Measurements from ENCODE around the gene LRRC3C. TPM values are rescaled to one million over a fixed set of nuclear protein-coding genes. Genes with fewer than 3 reads are reported as not detected.

The LRRC3C gene
- total RNA-seq, 1 donor from 2014 or later = not detected

DNA sequence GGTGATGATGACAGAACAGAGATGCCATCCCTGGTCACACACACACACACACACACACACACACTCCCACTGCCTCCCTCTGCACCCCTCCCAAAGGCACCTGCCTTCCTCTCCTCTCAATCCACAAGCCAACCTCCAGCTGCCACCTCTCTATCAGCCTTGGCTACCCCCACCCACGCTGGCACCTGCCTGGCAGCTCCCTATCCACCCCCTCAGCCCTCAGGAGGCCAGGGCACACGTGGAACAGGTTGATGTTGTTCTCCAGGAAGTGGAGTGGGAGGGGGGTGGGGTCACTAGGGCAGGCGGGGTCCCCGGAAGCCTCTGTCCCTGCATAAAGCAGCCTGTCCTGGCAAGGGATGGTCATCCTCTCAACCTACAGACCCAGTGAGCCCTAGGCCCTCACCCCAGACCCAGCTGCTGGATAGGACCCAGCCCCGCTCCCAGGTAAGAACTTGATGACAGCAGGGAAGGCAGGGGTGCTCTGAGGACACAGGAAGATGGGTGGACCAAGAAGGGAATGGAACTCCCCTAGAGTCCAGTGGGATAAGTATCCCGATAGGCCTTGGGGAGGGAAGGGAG lies 35.2 kb downstream of the LRRC3C start, which contains the start of gene GSDMA:
Gene GSDMA, plus strand, starts transcription at position 363 of the 579 bp plus-strand sequence. CDS start 2,684 bp downstream, outside the sequence.
- no peak for TF ChIP-seq EZH2phosphoT487 (IDR thresholded peaks at IDR 0.05)
- TF ChIP-seq EZH2 (IDR thresholded peaks at IDR 0.05) = no peak
- TF ChIP-seq, protein P1, sequence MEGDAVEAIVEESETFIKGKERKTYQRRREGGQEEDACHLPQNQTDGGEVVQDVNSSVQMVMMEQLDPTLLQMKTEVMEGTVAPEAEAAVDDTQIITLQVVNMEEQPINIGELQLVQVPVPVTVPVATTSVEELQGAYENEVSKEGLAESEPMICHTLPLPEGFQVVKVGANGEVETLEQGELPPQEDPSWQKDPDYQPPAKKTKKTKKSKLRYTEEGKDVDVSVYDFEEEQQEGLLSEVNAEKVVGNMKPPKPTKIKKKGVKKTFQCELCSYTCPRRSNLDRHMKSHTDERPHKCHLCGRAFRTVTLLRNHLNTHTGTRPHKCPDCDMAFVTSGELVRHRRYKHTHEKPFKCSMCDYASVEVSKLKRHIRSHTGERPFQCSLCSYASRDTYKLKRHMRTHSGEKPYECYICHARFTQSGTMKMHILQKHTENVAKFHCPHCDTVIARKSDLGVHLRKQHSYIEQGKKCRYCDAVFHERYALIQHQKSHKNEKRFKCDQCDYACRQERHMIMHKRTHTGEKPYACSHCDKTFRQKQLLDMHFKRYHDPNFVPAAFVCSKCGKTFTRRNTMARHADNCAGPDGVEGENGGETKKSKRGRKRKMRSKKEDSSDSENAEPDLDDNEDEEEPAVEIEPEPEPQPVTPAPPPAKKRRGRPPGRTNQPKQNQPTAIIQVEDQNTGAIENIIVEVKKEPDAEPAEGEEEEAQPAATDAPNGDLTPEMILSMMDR (IDR thresholded peaks at IDR 0.05) = no peak
- Histone ChIP-seq H3K27me3 (no peaks in the 10 kb centered on the region), H3K79me2 (ENCODE audit: low read depth) (no peaks in the 10 kb centered on the region), H3K27ac (no peak within 1 kb of the TSS), H3K4me3 (no peak within 1 kb of the TSS), H3F3A (ENCODE audit: low read depth) (no peaks in the 10 kb centered on the region), H4K20me1 (ENCODE audit: low read depth) (no peaks in the 10 kb centered on the region), H2AFZ (replicated peaks) (no peak within 1 kb of the TSS), H3K4me2 (no peak within 1 kb of the TSS), H3K9me3 (ENCODE audit: low read depth) (no peaks in the 10 kb centered on the region), H3K4me1 (no peaks in the 10 kb centered on the region), H3K9ac (no peak within 1 kb of the TSS), H3K36me3 (no peaks in the 10 kb centered on the region)
- peaks cover 13% of the 10 kb centered on the region for H3K4me1 Mint-ChIP-seq
- H3K27me3 Mint-ChIP-seq (ENCODE audit: insufficient read depth, low read depth) = peaks cover 19% of the 10 kb centered on the region
- H3K27ac Mint-ChIP-seq = peak within 1 kb of the TSS; percentile 93
- DNase-seq (ENCODE audit: low spot score) = no peak
- H3K9me3 Mint-ChIP-seq = no peaks in the 10 kb centered on the region
- no peaks in the 10 kb centered on the region for H3K36me3 Mint-ChIP-seq
- no peak within 1 kb of the TSS for H3K4me3 Mint-ChIP-seq

DNA sequence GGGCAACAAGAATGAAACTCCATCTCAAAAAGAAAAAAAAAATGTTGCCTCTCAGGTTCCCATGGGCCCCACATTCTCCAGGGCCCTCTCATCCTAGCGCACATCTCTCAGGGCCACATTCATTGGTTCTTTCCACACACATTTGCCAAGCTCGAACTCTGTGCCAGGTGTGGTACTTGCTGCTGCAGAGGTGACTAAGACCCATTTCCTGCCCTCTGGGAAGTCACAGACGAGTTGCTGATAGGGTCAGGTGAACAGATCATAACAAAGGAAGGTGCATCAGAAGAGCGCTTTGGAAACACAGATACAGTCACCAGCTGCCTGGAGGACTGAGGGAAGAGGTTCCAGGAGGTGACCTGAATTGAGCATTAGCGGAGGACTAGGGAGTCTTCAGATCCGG lies 36.3 kb downstream of the LRRC3C start:
- H2AFZ ChIP-seq (replicated peaks) = no peak overlapping the region
- H3K4me3 ChIP-seq = no peak overlapping the region
- no peak overlapping the region for H3K4me3 Mint-ChIP-seq
- no peaks in the 10 kb centered on the region for H3K4me1 ChIP-seq
- no peaks in the 10 kb centered on the region for H3K36me3 Mint-ChIP-seq
- no peak for TF ChIP-seq EZH2phosphoT487 (IDR thresholded peaks at IDR 0.05)
- no peak for TF ChIP-seq EZH2 (IDR thresholded peaks at IDR 0.05)
- TF ChIP-seq, protein P1 (IDR thresholded peaks at IDR 0.05) = no peak
- peaks cover 12% of the 10 kb centered on the region for H3K4me1 Mint-ChIP-seq
- no peaks in the 10 kb centered on the region for H3K36me3 ChIP-seq
- no peaks in the 10 kb centered on the region for H3K27me3 ChIP-seq
- no peak for DNase-seq (ENCODE audit: low spot score)
- H3K27me3 Mint-ChIP-seq (ENCODE audit: insufficient read depth, low read depth) = peaks cover 19% of the 10 kb centered on the region
- no peaks in the 10 kb centered on the region for H3K79me2 ChIP-seq (ENCODE audit: low read depth)
- H3K27ac Mint-ChIP-seq = no peak overlapping the region
- no peak overlapping the region for H3K27ac ChIP-seq
- H3F3A ChIP-seq (ENCODE audit: low read depth) = no peaks in the 10 kb centered on the region
- no peaks in the 10 kb centered on the region for H4K20me1 ChIP-seq (ENCODE audit: low read depth)
- H3K9me3 ChIP-seq (ENCODE audit: low read depth) = no peaks in the 10 kb centered on the region
- H3K4me2 ChIP-seq = no peak overlapping the region
- no peak overlapping the region for H3K9ac ChIP-seq
- no peaks in the 10 kb centered on the region for H3K9me3 Mint-ChIP-seq

DNA sequence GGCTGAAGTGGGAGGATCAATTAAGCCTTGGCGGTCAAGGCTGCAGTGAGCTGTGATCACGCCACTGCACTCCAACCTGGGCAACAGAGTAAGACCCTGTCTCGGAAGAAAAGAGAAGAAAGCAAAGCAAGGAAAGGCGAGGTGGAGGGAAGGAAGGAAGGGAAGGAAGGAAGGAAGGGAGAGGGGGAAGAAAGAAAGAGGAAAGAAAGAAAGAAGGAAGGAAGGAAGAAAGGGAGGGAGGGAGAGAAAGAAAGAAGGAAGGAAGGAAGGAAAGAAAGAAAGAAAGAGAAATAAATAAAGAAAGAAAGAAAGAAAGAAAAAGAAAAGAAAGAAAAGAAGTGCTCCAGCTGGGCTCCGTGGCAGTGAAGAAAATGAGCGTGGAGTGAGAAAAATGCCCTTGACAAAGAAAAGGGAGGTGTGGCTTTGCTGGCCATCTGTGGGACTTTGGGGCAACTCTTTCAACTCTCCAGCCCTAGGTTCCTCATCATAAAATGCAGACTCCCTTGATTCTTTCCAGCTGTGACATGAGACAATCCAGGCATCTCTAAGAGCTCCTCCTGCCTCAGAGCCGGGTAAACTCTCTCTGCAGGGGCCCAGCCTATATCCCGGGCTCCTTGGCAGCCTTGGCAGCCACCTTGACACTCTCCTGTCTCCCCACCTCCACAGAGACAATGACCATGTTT lies 37.6 kb downstream of the LRRC3C start:
- no peaks in the 10 kb centered on the region for H3F3A ChIP-seq (ENCODE audit: low read depth)

More for the DNA sequence above, 37.6 kb downstream of the LRRC3C start:
- Histone ChIP-seq H3K4me2 (no peak overlapping the region), H4K20me1 (ENCODE audit: low read depth) (no peaks in the 10 kb centered on the region), H3K27me3 (peaks cover 3% of the 10 kb centered on the region), H3K4me1 (no peaks in the 10 kb centered on the region), H2AFZ (replicated peaks) (no peak overlapping the region), H3K27ac (no peak overlapping the region), H3K36me3 (no peaks in the 10 kb centered on the region), H3K9me3 (ENCODE audit: low read depth) (no peaks in the 10 kb centered on the region), H3K9ac (no peak overlapping the region), H3K4me3 (no peak overlapping the region), H3K79me2 (ENCODE audit: low read depth) (no peaks in the 10 kb centered on the region)
- H3K27ac Mint-ChIP-seq = no peak overlapping the region
- no peaks in the 10 kb centered on the region for H3K9me3 Mint-ChIP-seq
- H3K4me3 Mint-ChIP-seq = no peak overlapping the region
- TF ChIP-seq, protein P1 (IDR thresholded peaks at IDR 0.05) = no peak
- no peak for TF ChIP-seq EZH2phosphoT487 (IDR thresholded peaks at IDR 0.05)
- no peak for TF ChIP-seq EZH2 (IDR thresholded peaks at IDR 0.05)
- peaks cover 7% of the 10 kb centered on the region for H3K4me1 Mint-ChIP-seq
- H3K36me3 Mint-ChIP-seq = no peaks in the 10 kb centered on the region
- no peak for DNase-seq (ENCODE audit: low spot score)
- peaks cover 13% of the 10 kb centered on the region for H3K27me3 Mint-ChIP-seq (ENCODE audit: insufficient read depth, low read depth)

Data from neural progenitor cell (in vitro differentiated cells).